Measurements from ENCODE around the gene APCDD1.
"Not testable (repeated sequence)": the region's sequence is repeated elsewhere in the genome, so short reads cannot be mapped to it uniquely, and the experiment has no call there.

- not testable (repeated sequence) for TF ChIP-seq CTCF, POLR2A (IDR thresholded peaks at IDR 0.05)
These were observed 9.8 kb downstream of the APCDD1 start for GRCh38 chr18:10464161-10464648.
